Upper lobe of left lung (tissue), 6 donors: Measurements from ENCODE around the gene IRX3. TPM values are rescaled to one million over a fixed set of nuclear protein-coding genes. Genes with fewer than 3 reads are reported as not detected.

ENCODE experiments used
- ATAC-seq, 2 donors: fragments of 200-7000 bp; cut with Tn5 transposase; one replicate each; pipeline ENCODE4 v1.9.1; 2022; ENCODE audit warnings: mild to moderate bottlenecking in 2 of 2, moderate library complexity in 2 of 2; ENCODE audit not compliant: low FRiP score in 2 of 2
- DNase-seq, 2 donors: peaks; one replicate each; pipeline ENCODE4 v3.0.0-alpha.2; 2019 to 2020
- H3K27ac ChIP-seq, 4 donors: fragments of 200-600 bp; sonication (generic); one replicate each; pipeline ENCODE4 v1.5.1; 2016 to 2019
- H3K27me3 ChIP-seq, 4 donors: fragments of 200-600 bp; sonication (generic); one replicate each; pipeline ENCODE4 v1.5.1; 2017 to 2019
- H3K36me3 ChIP-seq, 4 donors: fragments of 200-600 bp; sonication (generic); one replicate each; pipeline ENCODE4 v1.5.1; 2016 to 2019
- H3K4me1 ChIP-seq, 4 donors: fragments of 200-600 bp; sonication (generic); one replicate each; pipeline ENCODE4 v1.5.1; 2018 to 2019
- H3K4me3 ChIP-seq, 4 donors: fragments of 200-600 bp; sonication (generic); one replicate each; pipeline ENCODE4 v1.5.1; 2017 to 2019; ENCODE audit warnings: mild to moderate bottlenecking in 2 of 4, moderate library complexity in 1 of 4
- H3K9me3 ChIP-seq, 4 donors: fragments of 200-600 bp; sonication (generic); one replicate each; pipeline ENCODE4 v1.5.1; 2018 to 2019
- EP300 ChIP-seq, 4 donors: sonication (generic); formaldehyde crosslinking; IDR thresholded peaks; one replicate each; pipeline ENCODE4 v1.5.1; 2017; ENCODE audit warnings: antibody characterized with exemption in 4 of 4, control low read depth in 2 of 4
- POLR2A ChIP-seq, 4 donors: fragments of 450-650 bp; IDR thresholded peaks; one replicate each; pipeline ENCODE4 v1.5.1; 2016 to 2017; ENCODE audit warnings: antibody characterized with exemption in 4 of 4, mild to moderate bottlenecking in 2 of 4
- POLR2AphosphoS5 ChIP-seq, 2 donors: sonication (generic); formaldehyde crosslinking; IDR thresholded peaks; one replicate each; pipeline ENCODE4 v1.5.1; 2017; ENCODE audit warnings: antibody characterized with exemption in 2 of 2
- WGBS, 2 donors: methylation state at CpG; one replicate each; pipeline ENCODE4 v1.1.5; 2017 to 2018; 5-methylcytosine and 5-hydroxymethylcytosine counted together
- total RNA-seq, 6 donors: library from RNA; depleted of rRNA in 4 of 6; stranded (reverse); fragments of >200 nt in 4 of 6; gene quantifications; one replicate each; pipeline versions ENCODE4 v1.1.0 to v1.2.1, GENCODE V29; 2016 to 2021
- TF ChIP-seq, protein P1 (sequence below), 6 experiments: fragments of 450-650 bp in 4 of 6; fragments of 200-600 bp in 2 of 6; sonication (generic) in 2 of 6; IDR thresholded peaks; one replicate each; pipeline ENCODE4 v1.5.1; 2016 to 2019; ENCODE audit warnings: antibody characterized with exemption in 6 of 6
- donor health status: DM: no; HTN: no; CAD: no; lungs with moderate emphysema.
- donor health status: DM: no; HTN: yes; CAD: no; lungs with severe emphysema.

Gene IRX3
- total RNA-seq, 6 donors from 2014 or later = 50.9 to 157 (median 61.3) TPM

DNA sequence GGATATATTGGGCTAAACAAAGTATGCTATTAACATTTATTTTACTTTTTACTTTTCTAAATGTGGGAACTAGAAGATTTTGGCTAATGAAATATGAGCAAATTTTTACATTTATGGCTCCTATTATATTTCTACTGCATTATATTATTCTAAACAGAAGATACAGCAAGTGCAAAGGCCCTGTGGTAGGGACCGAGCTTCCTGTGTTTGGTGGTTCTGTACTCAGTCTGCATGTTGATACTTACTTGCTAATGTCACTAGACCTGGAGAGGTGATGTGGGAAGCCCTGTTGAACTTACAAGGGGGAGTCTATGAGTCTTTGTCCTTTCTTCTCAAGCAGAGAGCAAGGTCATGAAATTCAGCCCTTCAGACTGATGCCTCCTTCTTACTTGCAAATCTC, 10.0 kb upstream of the IRX3 start:
- no peak for ATAC-seq
- no peak for DNase-seq
- Histone ChIP-seq H3K4me3 (no peak overlapping the region), H3K27me3 (peaks cover 0 to 3% (median 1%) of the 10 kb centered on the region in 4 donors), H3K4me1 (peaks cover 0 to under 1% (median 0%) of the 10 kb centered on the region in 4 donors), H3K36me3 (no peaks in the 10 kb centered on the region), H3K9me3 (peaks cover 0 to 5% (median 0%) of the 10 kb centered on the region in 4 donors), H3K27ac (no peak overlapping the region)
- 94 to 96% methylated on average over 1 of the region's 1 CpG for WGBS, 2 donors
- TF ChIP-seq EP300 (IDR thresholded peaks at IDR 0.05) (no peak), POLR2AphosphoS5 (IDR thresholded peaks at IDR 0.05) (no peak), POLR2A (IDR thresholded peaks at IDR 0.05) (no peak)
- TF ChIP-seq, protein P1, sequence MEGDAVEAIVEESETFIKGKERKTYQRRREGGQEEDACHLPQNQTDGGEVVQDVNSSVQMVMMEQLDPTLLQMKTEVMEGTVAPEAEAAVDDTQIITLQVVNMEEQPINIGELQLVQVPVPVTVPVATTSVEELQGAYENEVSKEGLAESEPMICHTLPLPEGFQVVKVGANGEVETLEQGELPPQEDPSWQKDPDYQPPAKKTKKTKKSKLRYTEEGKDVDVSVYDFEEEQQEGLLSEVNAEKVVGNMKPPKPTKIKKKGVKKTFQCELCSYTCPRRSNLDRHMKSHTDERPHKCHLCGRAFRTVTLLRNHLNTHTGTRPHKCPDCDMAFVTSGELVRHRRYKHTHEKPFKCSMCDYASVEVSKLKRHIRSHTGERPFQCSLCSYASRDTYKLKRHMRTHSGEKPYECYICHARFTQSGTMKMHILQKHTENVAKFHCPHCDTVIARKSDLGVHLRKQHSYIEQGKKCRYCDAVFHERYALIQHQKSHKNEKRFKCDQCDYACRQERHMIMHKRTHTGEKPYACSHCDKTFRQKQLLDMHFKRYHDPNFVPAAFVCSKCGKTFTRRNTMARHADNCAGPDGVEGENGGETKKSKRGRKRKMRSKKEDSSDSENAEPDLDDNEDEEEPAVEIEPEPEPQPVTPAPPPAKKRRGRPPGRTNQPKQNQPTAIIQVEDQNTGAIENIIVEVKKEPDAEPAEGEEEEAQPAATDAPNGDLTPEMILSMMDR (IDR thresholded peaks at IDR 0.05) = no peak

DNA sequence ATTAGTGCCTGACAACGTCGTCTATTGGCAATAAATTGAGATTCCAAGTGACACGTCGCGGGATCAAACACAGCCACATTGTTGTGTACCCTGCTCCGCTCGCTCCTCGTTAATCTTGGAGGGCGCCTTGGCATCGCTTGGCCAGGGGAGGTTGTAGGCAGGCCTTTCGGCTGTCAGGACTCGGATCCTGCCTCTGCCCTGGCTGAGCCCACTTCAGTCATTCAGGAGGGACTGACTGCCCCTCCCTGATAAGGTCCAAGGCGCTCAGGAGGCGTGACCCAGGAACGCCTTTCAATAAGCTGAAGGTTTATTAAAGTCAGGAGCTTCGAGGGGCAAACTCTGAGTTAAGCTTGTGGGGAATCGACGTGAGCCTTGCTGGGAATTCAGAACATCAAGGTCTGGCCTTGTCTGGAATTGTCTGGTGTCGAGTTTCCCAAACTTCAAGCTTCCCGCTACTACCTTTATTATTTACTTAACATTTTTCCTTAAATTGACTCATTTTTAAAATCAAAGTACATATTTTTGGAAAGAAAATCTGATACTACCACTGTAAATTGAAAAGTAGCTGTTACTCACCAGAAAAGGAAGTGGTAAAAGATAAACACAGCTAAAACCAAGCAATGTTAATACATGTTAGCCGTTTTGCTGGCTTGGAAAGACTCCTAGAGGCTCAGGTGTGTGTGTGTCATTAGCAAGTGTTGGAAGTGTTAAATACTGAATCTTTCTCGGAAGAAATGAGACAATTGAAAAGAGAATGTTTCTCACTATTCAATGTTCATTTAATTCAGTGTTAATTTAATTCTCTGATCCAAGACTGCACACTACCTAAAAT, 5.3 kb upstream of the IRX3 start:
- no peak overlapping the region for H3K4me3 ChIP-seq
- no peak for ATAC-seq
- H3K36me3 ChIP-seq = no peaks in the 10 kb centered on the region
- no peak overlapping the region for H3K27ac ChIP-seq
- H3K9me3 ChIP-seq = no peaks in the 10 kb centered on the region
- H3K27me3 ChIP-seq = peaks cover 0 to 41% (median 12%) of the 10 kb centered on the region in 4 donors
- 47 to 49% methylated on average over 12 to 13 of the region's 22 CpGs for WGBS, 2 donors
- DNase-seq = no peak
- H3K4me1 ChIP-seq = peaks cover 9 to 38% (median 11%) of the 10 kb centered on the region in 4 donors
- TF ChIP-seq EP300 (IDR thresholded peaks at IDR 0.05) (no peak), POLR2AphosphoS5 (IDR thresholded peaks at IDR 0.05) (no peak), POLR2A (IDR thresholded peaks at IDR 0.05) (no peak)
- TF ChIP-seq, protein P1 (IDR thresholded peaks at IDR 0.05) = no peak

GRCh38 chr16:54290833-54291655, 4.5 kb upstream of the IRX3 start:
- peak in 1 of 2 donors; percentile 75 for DNase-seq
- no peak overlapping the region for H3K4me3 ChIP-seq
- TF ChIP-seq POLR2A (IDR thresholded peaks at IDR 0.05) (no peak), EP300 (IDR thresholded peaks at IDR 0.05) (no peak), POLR2AphosphoS5 (IDR thresholded peaks at IDR 0.05) (no peak)
- TF ChIP-seq, protein P1 (IDR thresholded peaks at IDR 0.05) = no peak
- H3K27me3 ChIP-seq = peaks cover 0 to 48% (median 15%) of the 10 kb centered on the region in 4 donors
- no peaks in the 10 kb centered on the region for H3K36me3 ChIP-seq
- ATAC-seq = no peak
- H3K27ac ChIP-seq = no peak overlapping the region
- peaks cover 12 to 46% (median 16%) of the 10 kb centered on the region in 4 donors for H3K4me1 ChIP-seq
- H3K9me3 ChIP-seq = no peaks in the 10 kb centered on the region
- WGBS, 2 donors = 31 to 40% methylated on average over 26 to 46 of the region's 46 CpGs

- TF ChIP-seq POLR2AphosphoS5 (IDR thresholded peaks at IDR 0.05) (no peak), EP300 (IDR thresholded peaks at IDR 0.05) (no peak), POLR2A (IDR thresholded peaks at IDR 0.05) (no peak)
- TF ChIP-seq, protein P1 (IDR thresholded peaks at IDR 0.05) = no peak
- DNase-seq (peak in 1 of 2 donors; percentile 64), ATAC-seq (no peak)
- Histone ChIP-seq H3K27me3 (peaks cover 0 to 57% (median 15%) of the 10 kb centered on the region in 4 donors), H3K27ac (no peak overlapping the region), H3K4me3 (no peak overlapping the region), H3K36me3 (no peaks in the 10 kb centered on the region), H3K9me3 (no peaks in the 10 kb centered on the region), H3K4me1 (peaks cover 13 to 55% (median 22%) of the 10 kb centered on the region in 4 donors)
- WGBS, 2 donors = 28 to 46% methylated on average over 36 to 55 of the region's 62 CpGs
Measured at GRCh38 chr16:54289945-54290832, 3.6 kb upstream of the IRX3 start.
